BLaER1 (cell line): ENCODE data around the gene MDM2.

Experiments used
- H3K27ac ChIP-seq: shearing (Covaris generic); formaldehyde crosslinking; 2 replicates; pipeline ENCODE4 v1.8.1; 2022
- H3K27me3 ChIP-seq: shearing (Covaris generic); formaldehyde crosslinking; 2 replicates; pipeline ENCODE4 v1.8.1; 2022
- H3K36me3 ChIP-seq: shearing (Covaris generic); formaldehyde crosslinking; 2 replicates; pipeline ENCODE4 v1.8.1; 2022
- H3K4me1 ChIP-seq: shearing (Covaris generic); formaldehyde crosslinking; 2 replicates; pipeline ENCODE4 v1.8.1; 2022
- H3K4me2 ChIP-seq: shearing (Covaris generic); formaldehyde crosslinking; 2 replicates; pipeline ENCODE4 v1.8.1; 2022
- H3K4me3 ChIP-seq: shearing (Covaris generic); formaldehyde crosslinking; 2 replicates; pipeline ENCODE4 v1.8.1; 2022
- H3K9ac ChIP-seq: shearing (Covaris generic); formaldehyde crosslinking; 2 replicates; pipeline ENCODE4 v1.8.1; 2022
- H3K9me3 ChIP-seq: shearing (Covaris generic); formaldehyde crosslinking; 2 replicates; pipeline ENCODE4 v1.8.1; 2022
- H4K20me1 ChIP-seq: shearing (Covaris generic); formaldehyde crosslinking; 2 replicates; pipeline ENCODE4 v1.8.1; 2022
- Cebpa-rat ChIP-seq: shearing (Covaris generic); IDR thresholded peaks from 2 replicates; pipeline ENCODE4 v1.8.1; 2022

The MDM2 gene

DNA sequence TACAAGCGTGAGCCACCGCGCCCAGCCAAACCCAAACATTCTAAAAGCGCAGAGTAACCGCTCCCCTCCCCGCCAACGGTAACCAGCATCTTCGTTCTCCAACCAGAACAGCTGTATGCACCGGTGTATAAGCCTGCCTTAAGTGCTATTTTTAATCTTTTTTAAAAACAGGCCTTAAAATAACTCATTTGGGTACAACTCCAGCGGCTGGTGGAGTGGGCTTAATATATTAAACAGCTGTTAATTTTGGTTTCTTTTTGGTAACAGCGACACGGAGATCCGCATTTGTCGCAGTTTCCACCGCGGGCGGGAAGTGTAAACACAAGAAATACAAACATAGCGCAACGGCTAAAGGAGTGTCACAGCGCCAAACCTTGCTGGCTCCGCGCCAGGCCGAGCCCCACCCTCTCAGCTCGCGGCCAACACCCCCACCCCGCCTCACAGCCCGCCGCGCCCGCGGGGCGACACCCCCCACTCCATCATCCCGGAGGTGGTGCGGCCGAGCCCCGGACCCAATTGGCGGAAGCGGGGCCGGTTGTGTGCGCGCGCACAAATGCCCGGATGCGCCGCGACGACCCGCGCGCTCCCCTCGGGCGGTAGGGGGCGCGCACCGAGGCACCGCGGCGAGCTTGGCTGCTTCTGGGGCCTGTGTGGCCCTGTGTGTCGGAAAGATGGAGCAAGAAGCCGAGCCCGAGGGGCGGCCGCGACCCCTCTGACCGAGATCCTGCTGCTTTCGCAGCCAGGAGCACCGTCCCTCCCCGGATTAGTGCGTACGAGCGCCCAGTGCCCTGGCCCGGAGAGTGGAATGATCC, at the start of gene MDM2:
Gene MDM2, plus strand, starts transcription at position 602 of the 812 bp plus-strand sequence. CDS start 301 bp downstream, outside the sequence.
- no peak for TF ChIP-seq Cebpa-rat
- Histone ChIP-seq H3K27me3 (no peaks in the 10 kb centered on the region), H3K9ac (peak within 1 kb of the TSS; percentile 100), H3K4me1 (peaks cover 20% of the 10 kb centered on the region), H3K4me3 (peak within 1 kb of the TSS; percentile 85), H4K20me1 (peaks cover 31% of the 10 kb centered on the region), H3K36me3 (peaks cover 31% of the 10 kb centered on the region), H3K27ac (peak within 1 kb of the TSS; percentile 100), H3K4me2 (peak within 1 kb of the TSS; percentile 87), H3K9me3 (0 out of 2 replicates have a peak, but pooled peaks cover 5% of the 10 kb centered on the region)

- TF ChIP-seq Cebpa-rat, result no peak
- H4K20me1 ChIP-seq, result no peaks in the 10 kb centered on the region
These were observed 48.1 kb upstream of the MDM2 start for GRCh38 chr12:68759852-68760251.

GRCh38 chr12:68760806-68761441, 47.1 kb upstream of the MDM2 start:
- no peaks in the 10 kb centered on the region for H3K9me3 ChIP-seq
- H3K4me2 ChIP-seq, result peak overlapping the region; percentile 3; the same call in 1 of the 2 replicates
- no peak overlapping the region for H3K9ac ChIP-seq
- H4K20me1 ChIP-seq, result no peaks in the 10 kb centered on the region
- no peak for TF ChIP-seq Cebpa-rat
- no peaks in the 10 kb centered on the region for H3K27me3 ChIP-seq
- H3K4me1 ChIP-seq, result peaks cover 35% of the 10 kb centered on the region
- H3K4me3 ChIP-seq, result no peak overlapping the region
- peaks cover 98% of the 10 kb centered on the region for H3K36me3 ChIP-seq
- H3K27ac ChIP-seq, result 0 out of 2 replicates have a peak overlapping the region, but pooled peaks have one; percentile 0

More at GRCh38 chr12:68759852-68760251, 48.1 kb upstream of the MDM2 start:
- Histone ChIP-seq H3K36me3 (peaks cover 99% of the 10 kb centered on the region), H3K9me3 (no peaks in the 10 kb centered on the region), H3K4me1 (peaks cover 45% of the 10 kb centered on the region), H3K9ac (no peak overlapping the region), H3K27me3 (no peaks in the 10 kb centered on the region), H3K4me2 (no peak overlapping the region), H3K4me3 (no peak overlapping the region), H3K27ac (no peak overlapping the region)

DNA sequence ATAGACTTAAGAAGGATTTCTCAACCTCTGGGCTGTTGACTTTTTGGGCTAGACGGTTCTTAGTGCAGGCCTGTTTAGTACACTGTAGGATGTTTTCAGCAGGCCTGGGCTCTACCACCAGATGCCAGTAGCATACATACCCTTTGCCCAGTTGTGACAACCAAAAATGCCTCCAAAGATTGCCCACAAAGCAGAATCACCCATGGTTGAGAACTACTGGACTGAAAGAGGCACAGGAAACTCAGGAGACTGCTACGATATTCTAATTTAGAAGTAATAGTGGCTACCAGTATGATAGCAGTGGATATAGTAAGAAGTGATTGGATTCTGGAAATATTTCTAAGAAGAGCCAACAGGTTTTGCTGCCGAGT, 46.5 kb upstream of the MDM2 start:
- H3K36me3 ChIP-seq, result peaks cover 98% of the 10 kb centered on the region
- H3K4me2 ChIP-seq, result peak overlapping the region; percentile 3; the same call in 1 of the 2 replicates
- H3K4me3 ChIP-seq, result no peak overlapping the region
- no peaks in the 10 kb centered on the region for H3K9me3 ChIP-seq
- H3K9ac ChIP-seq, result no peak overlapping the region; the same call in 1 of the 2 replicates
- H3K27ac ChIP-seq, result 0 out of 2 replicates have a peak overlapping the region, but pooled peaks have one; percentile 0
- peaks cover 35% of the 10 kb centered on the region for H3K4me1 ChIP-seq
- H4K20me1 ChIP-seq, result no peaks in the 10 kb centered on the region
- no peaks in the 10 kb centered on the region for H3K27me3 ChIP-seq
- no peak for TF ChIP-seq Cebpa-rat

DNA sequence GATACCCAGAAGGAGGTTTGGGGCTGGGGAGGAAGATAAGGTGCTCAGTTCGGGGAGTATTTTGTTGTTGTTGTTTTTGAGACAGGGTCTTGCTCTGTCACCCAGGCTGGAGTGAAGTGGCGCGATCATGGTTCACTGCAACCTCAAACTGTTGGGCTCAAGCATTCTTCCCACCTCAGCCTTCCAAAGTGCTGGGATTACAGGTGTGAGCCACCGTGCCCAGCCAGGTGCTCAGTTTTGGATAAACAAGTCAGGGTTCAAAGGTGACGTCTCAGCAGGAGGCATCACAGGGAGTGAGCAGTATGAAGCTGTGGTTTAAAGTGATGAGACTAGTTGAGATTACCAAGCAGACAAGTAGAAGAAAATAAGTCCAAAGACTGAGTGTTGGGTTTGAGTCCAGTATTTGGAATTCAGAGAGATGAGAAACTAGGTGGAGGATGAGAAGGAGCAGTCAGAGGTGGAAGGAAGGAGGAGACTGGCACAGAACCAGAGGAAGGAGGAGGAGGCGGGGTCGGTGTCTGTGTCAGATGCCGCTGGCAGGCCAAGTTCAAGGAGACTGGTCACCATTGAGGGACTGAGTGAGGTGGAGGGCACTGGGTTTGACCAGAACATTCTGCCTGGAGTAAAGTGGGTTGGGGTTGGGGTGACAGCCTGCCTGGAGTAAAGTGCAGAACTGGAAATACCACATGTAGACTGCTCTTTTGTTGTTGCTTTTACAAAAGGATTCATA, 45.9 kb upstream of the MDM2 start:
- Histone ChIP-seq H3K9ac (no peak overlapping the region; the same call in 1 of the 2 replicates), H4K20me1 (no peaks in the 10 kb centered on the region), H3K27me3 (no peaks in the 10 kb centered on the region), H3K27ac (peak overlapping the region; percentile 48), H3K9me3 (no peaks in the 10 kb centered on the region), H3K4me2 (peak overlapping the region; percentile 14; the same call in 1 of the 2 replicates), H3K36me3 (peaks cover 98% of the 10 kb centered on the region), H3K4me1 (peaks cover 35% of the 10 kb centered on the region), H3K4me3 (no peak overlapping the region)
- no peak for TF ChIP-seq Cebpa-rat

GRCh38 chr12:68762691-68763090, 45.3 kb upstream of the MDM2 start:
- Histone ChIP-seq H4K20me1 (no peaks in the 10 kb centered on the region), H3K27me3 (no peaks in the 10 kb centered on the region), H3K9me3 (no peaks in the 10 kb centered on the region), H3K4me1 (peaks cover 35% of the 10 kb centered on the region), H3K4me3 (no peak overlapping the region), H3K36me3 (peaks cover 98% of the 10 kb centered on the region), H3K9ac (no peak overlapping the region), H3K4me2 (peak overlapping the region; percentile 14; the same call in 1 of the 2 replicates), H3K27ac (peak overlapping the region; percentile 48)
- no peak for TF ChIP-seq Cebpa-rat

GRCh38 chr12:68765696-68766095, 42.3 kb upstream of the MDM2 start:
- Histone ChIP-seq H3K27ac (no peak overlapping the region), H3K27me3 (no peaks in the 10 kb centered on the region), H3K9me3 (no peaks in the 10 kb centered on the region), H3K9ac (no peak overlapping the region), H3K36me3 (peaks cover 75% of the 10 kb centered on the region), H3K4me3 (no peak overlapping the region), H3K4me1 (peaks cover 35% of the 10 kb centered on the region), H4K20me1 (no peaks in the 10 kb centered on the region), H3K4me2 (no peak overlapping the region)
- TF ChIP-seq Cebpa-rat, result no peak

DNA sequence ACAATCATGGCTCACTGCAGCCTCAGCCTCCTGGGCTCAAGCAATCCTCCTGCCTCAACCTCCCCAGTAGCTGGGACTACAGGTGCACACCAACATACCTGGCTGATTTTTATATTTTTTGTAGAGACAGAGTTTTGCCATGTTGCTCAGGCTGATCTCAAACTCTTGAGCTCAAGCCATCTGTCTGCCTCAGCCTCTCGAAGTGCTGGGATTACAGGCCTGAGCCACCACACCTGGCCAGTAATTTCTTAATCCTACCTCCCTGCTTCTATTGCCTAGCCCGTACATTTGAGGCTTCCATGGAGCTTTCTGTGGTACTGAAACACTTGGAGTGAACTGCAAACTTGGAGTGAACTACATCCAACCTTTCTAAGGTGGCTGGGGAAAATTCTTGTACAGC, 41.3 kb upstream of the MDM2 start:
- Histone ChIP-seq H3K4me3 (no peak overlapping the region), H3K4me1 (peaks cover 35% of the 10 kb centered on the region), H3K36me3 (peaks cover 65% of the 10 kb centered on the region), H3K27ac (no peak overlapping the region), H3K9ac (no peak overlapping the region), H3K9me3 (no peaks in the 10 kb centered on the region), H4K20me1 (no peaks in the 10 kb centered on the region), H3K4me2 (no peak overlapping the region), H3K27me3 (no peaks in the 10 kb centered on the region)
- no peak for TF ChIP-seq Cebpa-rat

- H3K4me2 ChIP-seq, result no peak overlapping the region
- no peak overlapping the region for H3K9ac ChIP-seq
- H3K36me3 ChIP-seq, result peaks cover 60% of the 10 kb centered on the region
- H3K27me3 ChIP-seq, result no peaks in the 10 kb centered on the region
- no peak overlapping the region for H3K27ac ChIP-seq
- H3K4me3 ChIP-seq, result no peak overlapping the region
- H3K9me3 ChIP-seq, result no peaks in the 10 kb centered on the region
- H3K4me1 ChIP-seq, result peaks cover 35% of the 10 kb centered on the region
- no peaks in the 10 kb centered on the region for H4K20me1 ChIP-seq
- no peak for TF ChIP-seq Cebpa-rat
These were observed 40.8 kb upstream of the MDM2 start for GRCh38 chr12:68767191-68767590.
